Vagina (tissue), 2 donors: ENCODE measurements around the gene LIMD2. TPM values are rescaled to one million over a fixed set of nuclear protein-coding genes. Genes with fewer than 3 reads are reported as not detected.

Experiments
- DNase-seq, 2 donors: peaks; one replicate each; pipeline ENCODE4 v3.0.0-alpha.2; 2017; ENCODE audit errors: extremely low spot score in 2 of 2
- H3K27ac ChIP-seq: fragments of 200-600 bp; sonication (generic); one replicate; pipeline ENCODE4 v1.5.1; 2019
- H3K27me3 ChIP-seq: fragments of 200-600 bp; sonication (generic); one replicate; pipeline ENCODE4 v1.5.1; 2019
- H3K36me3 ChIP-seq, 2 donors: fragments of 200-600 bp; sonication (generic); one replicate each; pipeline ENCODE4 v1.5.1; 2017 to 2019
- H3K4me1 ChIP-seq: fragments of 200-600 bp; sonication (generic); one replicate; pipeline ENCODE4 v1.5.1; 2019
- H3K4me3 ChIP-seq, 2 donors: fragments of 200-600 bp; sonication (generic); 1 replicate in 1 of 2; 2 replicates in 1 of 2; pipeline ENCODE4 v1.5.1; 2016 to 2019
- H3K9me3 ChIP-seq: fragments of 200-600 bp; sonication (generic); one replicate; pipeline ENCODE4 v1.5.1; 2019
- CTCF ChIP-seq, 3 experiments: fragments of 450-650 bp in 2 of 3; fragments of 200-600 bp in 1 of 3; sonication (generic) in 1 of 3; IDR thresholded peaks; one replicate each; pipeline ENCODE4 v1.5.1; 2017 to 2019; ENCODE audit warnings: antibody characterized with exemption in 3 of 3, mild to moderate bottlenecking in 2 of 3, moderate library complexity in 2 of 3
- POLR2A ChIP-seq, 2 donors: fragments of 450-650 bp; IDR thresholded peaks; one replicate each; pipeline ENCODE4 v1.6.1; 2017; ENCODE audit warnings: antibody characterized with exemption in 2 of 2, mild to moderate bottlenecking in 2 of 2, moderate library complexity in 2 of 2
- POLR2AphosphoS5 ChIP-seq, 2 donors: sonication (generic); formaldehyde crosslinking; IDR thresholded peaks; one replicate each; pipeline ENCODE4 v1.9.0; 2017; ENCODE audit warnings: antibody characterized with exemption in 2 of 2, mild to moderate bottlenecking in 2 of 2, low read depth in 1 of 2; ENCODE audit not compliant: insufficient read depth in 1 of 2
- intact Hi-C: fragments of 100-400 bp; cut with DNase I; formaldehyde crosslinking; loops from one replicate; pipeline ENCODE4 v1.15.1; 2023
- total RNA-seq: library from RNA; depleted of rRNA; stranded (reverse); fragments of >200 nt; gene quantifications from one replicate; pipeline ENCODE4 v1.2.3, GENCODE V29; 2016

LIMD2 gene
- total RNA-seq, 1 donor from 2014 or later: 22.6 TPM

- Histone ChIP-seq H3K36me3 (peaks cover 0 to 60% of the 10 kb centered on the region in 2 donors), H3K9me3 (no peaks in the 10 kb centered on the region)
- no peak for TF ChIP-seq POLR2AphosphoS5 (IDR thresholded peaks at IDR 0.05; ENCODE audit: insufficient read depth in 1 of 2, low read depth in 1 of 2)
- TF ChIP-seq CTCF (IDR thresholded peaks at IDR 0.05): no peak
- TF ChIP-seq POLR2A (IDR thresholded peaks at IDR 0.05): no peak
Measured at GRCh38 chr17:63658366-63658765, 41.6 kb downstream of the LIMD2 start.

GRCh38 chr17:63657786-63658185 lies 42.1 kb downstream of the LIMD2 start:
- no peak overlapping the region for H3K27ac ChIP-seq
- no peak for DNase-seq
- no peak overlapping the region for H3K4me3 ChIP-seq
- H3K27me3 ChIP-seq: no peaks in the 10 kb centered on the region
- intact Hi-C loops: no loop called here
- H3K4me1 ChIP-seq: no peaks in the 10 kb centered on the region
- TF ChIP-seq POLR2A (IDR thresholded peaks at IDR 0.05) (no peak), POLR2AphosphoS5 (IDR thresholded peaks at IDR 0.05; ENCODE audit: insufficient read depth in 1 of 2, low read depth in 1 of 2) (no peak), CTCF (IDR thresholded peaks at IDR 0.05) (no peak)
- H3K9me3 ChIP-seq: no peaks in the 10 kb centered on the region
- peaks cover 0 to 59% of the 10 kb centered on the region in 2 donors for H3K36me3 ChIP-seq

More at GRCh38 chr17:63658366-63658765, 41.6 kb downstream of the LIMD2 start:
- Histone ChIP-seq H3K4me3 (no peak overlapping the region), H3K27me3 (no peaks in the 10 kb centered on the region), H3K27ac (no peak overlapping the region), H3K4me1 (no peaks in the 10 kb centered on the region)
- DNase-seq: no peak
- intact Hi-C loops: no loop called here

GRCh38 chr17:63653050-63653449 lies 46.9 kb downstream of the LIMD2 start:
- no peak for DNase-seq
- Histone ChIP-seq H3K9me3 (no peaks in the 10 kb centered on the region), H3K27ac (no peak overlapping the region), H3K4me1 (no peaks in the 10 kb centered on the region), H3K4me3 (no peak overlapping the region), H3K27me3 (no peaks in the 10 kb centered on the region), H3K36me3 (peaks cover 0 to 28% of the 10 kb centered on the region in 2 donors)
- intact Hi-C loops: no loop called here
- no peak for TF ChIP-seq POLR2AphosphoS5 (IDR thresholded peaks at IDR 0.05; ENCODE audit: insufficient read depth in 1 of 2, low read depth in 1 of 2)
- TF ChIP-seq POLR2A (IDR thresholded peaks at IDR 0.05): no peak
- no peak for TF ChIP-seq CTCF (IDR thresholded peaks at IDR 0.05)

GRCh38 chr17:63652106-63652505 lies 47.8 kb downstream of the LIMD2 start:
- intact Hi-C loops: no loop called here
- H3K4me3 ChIP-seq: no peak overlapping the region
- no peak for DNase-seq
- H3K27me3 ChIP-seq: no peaks in the 10 kb centered on the region
- H3K9me3 ChIP-seq: no peaks in the 10 kb centered on the region
- no peak for TF ChIP-seq POLR2A (IDR thresholded peaks at IDR 0.05)
- TF ChIP-seq CTCF (IDR thresholded peaks at IDR 0.05): no peak
- TF ChIP-seq POLR2AphosphoS5 (IDR thresholded peaks at IDR 0.05; ENCODE audit: insufficient read depth in 1 of 2, low read depth in 1 of 2): no peak
- H3K36me3 ChIP-seq: peaks cover 0 to 28% of the 10 kb centered on the region in 2 donors
- H3K4me1 ChIP-seq: peaks cover 5% of the 10 kb centered on the region
- no peak overlapping the region for H3K27ac ChIP-seq

- no peaks in the 10 kb centered on the region for H3K9me3 ChIP-seq
- no peak overlapping the region for H3K27ac ChIP-seq
- H3K36me3 ChIP-seq: peaks cover 0 to 22% of the 10 kb centered on the region in 2 donors
- H3K4me3 ChIP-seq: no peak overlapping the region
- intact Hi-C loops: no loop called here
- no peak for DNase-seq
- no peak for TF ChIP-seq CTCF (IDR thresholded peaks at IDR 0.05)
- no peak for TF ChIP-seq POLR2AphosphoS5 (IDR thresholded peaks at IDR 0.05; ENCODE audit: insufficient read depth in 1 of 2, low read depth in 1 of 2)
- H3K27me3 ChIP-seq: no peaks in the 10 kb centered on the region
- H3K4me1 ChIP-seq: peaks cover 8% of the 10 kb centered on the region
Measured at GRCh38 chr17:63649813-63650212, 50.1 kb downstream of the LIMD2 start.
